HUES64 (cell line): ENCODE data around the gene ADARB1. TPM values are rescaled to one million over a fixed set of nuclear protein-coding genes. Genes with fewer than 3 reads are reported as not detected.
"Not testable (repeated sequence)": the region's sequence is repeated elsewhere in the genome, so short reads cannot be mapped to it uniquely, and the experiment has no call there.

Source experiments
- H3K27ac ChIP-seq: 2 replicates; pipeline ENCODE4 v1.7.0; 2013; ENCODE audit warnings: low read depth, low read length, inconsistent platforms
- H3K27me3 ChIP-seq: 2 replicates; pipeline ENCODE4 v1.6.1; 2013; ENCODE audit warnings: mild to moderate bottlenecking, low read length; ENCODE audit not compliant: insufficient read depth
- H3K36me3 ChIP-seq: 2 replicates; pipeline ENCODE4 v1.6.1; 2013; ENCODE audit warnings: mild to moderate bottlenecking, low read length; ENCODE audit not compliant: insufficient read depth
- H3K4me1 ChIP-seq: 2 replicates; pipeline ENCODE4 v1.6.1; 2013; ENCODE audit warnings: mild to moderate bottlenecking, low read length, moderate library complexity; ENCODE audit not compliant: insufficient read depth
- H3K4me3 ChIP-seq: 2 replicates; pipeline ENCODE4 v1.5.1; 2013; ENCODE audit warnings: mild to moderate bottlenecking, low read length, moderate library complexity
- H3K9ac ChIP-seq: 2 replicates; pipeline ENCODE4 v1.6.1; 2013; ENCODE audit warnings: mild to moderate bottlenecking, low read depth, low read length
- H3K9me3 ChIP-seq: 2 replicates; pipeline ENCODE4 v1.6.1; 2013; ENCODE audit warnings: low read depth, low read length; ENCODE audit not compliant: insufficient read depth
- WGBS: fragments of 150-250, 120-280 bp; methylation state at CpG from one replicate; pipeline ENCODE4 v1.1.7; 2013; ENCODE audit warnings: missing lambda C conversion rate; 5-methylcytosine and 5-hydroxymethylcytosine counted together
- polyA plus RNA-seq, 2 experiments: library from polyadenylated mRNA; stranded (reverse); fragments of 50-300 nt; gene quantifications; one replicate each; pipeline ENCODE4 v1.2.3, GENCODE V29; 2013

Gene ADARB1
- 3.9 TPM for polyA plus RNA-seq (2013, experiment 1 of 2)
- 7.2 TPM for polyA plus RNA-seq (2013, experiment 2 of 2)

- Histone ChIP-seq H3K9ac (peak within 1 kb of the TSS; percentile 62), H3K36me3 (no peaks in the 10 kb centered on the region), H3K9me3 (no peaks in the 10 kb centered on the region), H3K4me1 (peaks cover 8% of the 10 kb centered on the region; the same call in 1 of the 2 replicates), H3K27ac (peak within 1 kb of the TSS; percentile 70; the same call in 1 of the 2 replicates), H3K4me3 (peak within 1 kb of the TSS; percentile 77), H3K27me3 (peaks cover 22% of the 10 kb centered on the region)
- under 1% methylated on average over 132 of the region's 132 CpGs for WGBS
Observed at GRCh38 chr21:45074048-45074817, at the start of gene ADARB1. Gene ADARB1, plus strand, starts transcription at chr21:45074580. Its CDS starts 97,077 bp downstream, at chr21:45171657.

GRCh38 chr21:45026066-45026745 lies 48.2 kb upstream of the ADARB1 start:
- H3K27me3 ChIP-seq = peaks cover 4% of the 10 kb centered on the region
- H3K36me3 ChIP-seq = no peaks in the 10 kb centered on the region
- H3K9ac ChIP-seq = no peak overlapping the region
- H3K4me3 ChIP-seq = no peak overlapping the region
- WGBS = 93% methylated on average over 22 of the region's 22 CpGs
- no peak overlapping the region for H3K27ac ChIP-seq
- peaks cover 19% of the 10 kb centered on the region for H3K4me1 ChIP-seq
- peaks cover 3% of the 10 kb centered on the region; the same call in 1 of the 2 replicates for H3K9me3 ChIP-seq

GRCh38 chr21:45026826-45027225 lies 47.6 kb upstream of the ADARB1 start:
- H3K9me3 ChIP-seq = peaks cover 3% of the 10 kb centered on the region; the same call in 1 of the 2 replicates

GRCh38 chr21:45027241-45028196 lies 46.9 kb upstream of the ADARB1 start:
- Histone ChIP-seq H3K4me3 (no peak overlapping the region), H3K27me3 (peaks cover 5% of the 10 kb centered on the region), H3K9ac (no peak overlapping the region), H3K36me3 (no peaks in the 10 kb centered on the region), H3K27ac (no peak overlapping the region), H3K4me1 (peaks cover 28% of the 10 kb centered on the region), H3K9me3 (peaks cover 3% of the 10 kb centered on the region; the same call in 1 of the 2 replicates)
- 91% methylated on average over 20 of the region's 21 CpGs for WGBS

More at GRCh38 chr21:45026826-45027225, 47.6 kb upstream of the ADARB1 start:
- Histone ChIP-seq H3K27me3 (peaks cover 5% of the 10 kb centered on the region), H3K4me1 (peaks cover 25% of the 10 kb centered on the region), H3K27ac (no peak overlapping the region), H3K9ac (no peak overlapping the region), H3K36me3 (no peaks in the 10 kb centered on the region), H3K4me3 (no peak overlapping the region)
- WGBS = 83% methylated on average over 12 of the region's 12 CpGs

- peaks cover 28% of the 10 kb centered on the region for H3K4me1 ChIP-seq
- not testable (repeated sequence) for H3K27me3 ChIP-seq, H3K27ac ChIP-seq, H3K9ac ChIP-seq, H3K9me3 ChIP-seq, H3K36me3 ChIP-seq, H3K4me3 ChIP-seq
- WGBS = 94% methylated on average over 12 of the region's 12 CpGs
Observed at GRCh38 chr21:45028645-45029044, 45.7 kb upstream of the ADARB1 start.

GRCh38 chr21:45029298-45029947 lies 45.0 kb upstream of the ADARB1 start:
- no peak overlapping the region for H3K9ac ChIP-seq

GRCh38 chr21:45029948-45030681 lies 44.3 kb upstream of the ADARB1 start:
- whole genome bisulfite sequencing = 27% methylated on average over 26 of the region's 26 CpGs
- Histone ChIP-seq H3K36me3 (no peaks in the 10 kb centered on the region), H3K27ac (no peak overlapping the region; the same call in 1 of the 2 replicates), H3K9me3 (no peaks in the 10 kb centered on the region), H3K4me3 (peak overlapping the region; percentile 8; the same call in 1 of the 2 replicates), H3K27me3 (peaks cover 5% of the 10 kb centered on the region), H3K4me1 (peaks cover 28% of the 10 kb centered on the region), H3K9ac (no peak overlapping the region)

More at GRCh38 chr21:45029298-45029947, 45.0 kb upstream of the ADARB1 start:
- no peaks in the 10 kb centered on the region for H3K9me3 ChIP-seq
- H3K27me3 ChIP-seq = peaks cover 5% of the 10 kb centered on the region
- 43% methylated on average over 14 of the region's 14 CpGs for WGBS
- H3K4me3 ChIP-seq = no peak overlapping the region
- peaks cover 28% of the 10 kb centered on the region for H3K4me1 ChIP-seq
- no peaks in the 10 kb centered on the region for H3K36me3 ChIP-seq
- no peak overlapping the region for H3K27ac ChIP-seq

GRCh38 chr21:45030682-45031570 lies 43.5 kb upstream of the ADARB1 start:
- H3K4me1 ChIP-seq = peaks cover 28% of the 10 kb centered on the region
- H3K9ac ChIP-seq = no peak overlapping the region
- 57% methylated on average over 23 of the region's 23 CpGs for WGBS
- peaks cover 5% of the 10 kb centered on the region for H3K27me3 ChIP-seq
- H3K27ac ChIP-seq = no peak overlapping the region; the same call in 1 of the 2 replicates
- peak overlapping the region; percentile 8; the same call in 1 of the 2 replicates for H3K4me3 ChIP-seq
- H3K9me3 ChIP-seq = no peaks in the 10 kb centered on the region
- no peaks in the 10 kb centered on the region for H3K36me3 ChIP-seq

- 61% methylated on average over 23 of the region's 23 CpGs for WGBS
Observed at GRCh38 chr21:45031571-45032191, 42.7 kb upstream of the ADARB1 start.

More at GRCh38 chr21:45031571-45032191, 42.7 kb upstream of the ADARB1 start:
- H3K27ac ChIP-seq = no peak overlapping the region
- H3K4me1 ChIP-seq = peaks cover 28% of the 10 kb centered on the region
- H3K27me3 ChIP-seq = peaks cover 5% of the 10 kb centered on the region
- peaks cover 3% of the 10 kb centered on the region for H3K9me3 ChIP-seq
- H3K9ac ChIP-seq = no peak overlapping the region
- no peaks in the 10 kb centered on the region for H3K36me3 ChIP-seq
- H3K4me3 ChIP-seq = no peak overlapping the region
